Large intestine (tissue), 12 donors: ENCODE measurements around the gene SDHB. TPM values are rescaled to one million over a fixed set of nuclear protein-coding genes. Genes with fewer than 3 reads are reported as not detected.

Experiments used
- DNase-seq, 2 donors: peaks; one replicate each; pipeline versions ENCODE4 v3.0.0 to v3.0.0-alpha.2; 2013
- H3K27ac ChIP-seq: one replicate; pipeline ENCODE4 v1.5.1; 2013; ENCODE audit warnings: low read length
- H3K27me3 ChIP-seq: 2 replicates; pipeline ENCODE4 v1.6.1; 2013; ENCODE audit warnings: low read length; ENCODE audit not compliant: control insufficient read depth, insufficient read depth
- H3K36me3 ChIP-seq: 2 replicates; pipeline ENCODE4 v1.6.1; 2013; ENCODE audit warnings: low read length; ENCODE audit not compliant: control insufficient read depth, insufficient read depth
- H3K4me1 ChIP-seq: one replicate; pipeline ENCODE4 v1.6.1; 2013; ENCODE audit warnings: low read length; ENCODE audit not compliant: control insufficient read depth, insufficient read depth
- H3K4me3 ChIP-seq: one replicate; pipeline ENCODE4 v1.5.1; 2013; ENCODE audit warnings: low read length
- H3K9me3 ChIP-seq: one replicate; pipeline ENCODE4 v1.6.1; 2013; ENCODE audit warnings: mild to moderate bottlenecking, low read depth, low read length, moderate library complexity; ENCODE audit not compliant: control insufficient read depth
- WGBS: methylation state at CpG from one replicate; pipeline ENCODE4 v1.1.5; 2013; ENCODE audit warnings: low lambda C conversion rate; ENCODE audit not compliant: insufficient coverage; 5-methylcytosine and 5-hydroxymethylcytosine counted together
- long read RNA-seq, 11 donors: transcript quantifications; one replicate each; lab custom pipeline, GENCODE V29; 2026
- polyA plus RNA-seq: library from polyadenylated mRNA; unstranded; fragments of 120-200 nt; gene quantifications from one replicate; pipeline ENCODE4 v1.2.1, GENCODE V29; 2013

Gene SDHB
- 122 TPM for polyA plus RNA-seq
- long read RNA-seq, donor 1, transcript SDHB-201 (8 exons, 1,153 nt), result major isoform, 32 of 36 reads
- long read RNA-seq, donor 1, partial matches to known transcripts, result 0 of 36 reads
- long read RNA-seq, donor 1, other reads (novel, unspliced or antisense), result 0 of 36 reads
- long read RNA-seq, donor 2, transcript SDHB-201 (8 exons, 1,153 nt), result major isoform, 54 of 67 reads
- long read RNA-seq, donor 2, partial matches to known transcripts, result 10 of 67 reads
- long read RNA-seq, donor 2, other reads (novel, unspliced or antisense), result 0 of 67 reads
- long read RNA-seq, donor 3, result 0 reads
- long read RNA-seq, donor 4, transcript SDHB-201 (8 exons, 1,153 nt), result major isoform, 8 of 8 reads
- long read RNA-seq, donor 4, partial matches to known transcripts, result 0 of 8 reads
- long read RNA-seq, donor 4, other reads (novel, unspliced or antisense), result 0 of 8 reads
- long read RNA-seq, donor 5, transcript SDHB-201 (8 exons, 1,153 nt), result major isoform, 27 of 29 reads
- long read RNA-seq, donor 5, partial matches to known transcripts, result 0 of 29 reads
- long read RNA-seq, donor 5, other reads (novel, unspliced or antisense), result 0 of 29 reads
- long read RNA-seq, donor 6, transcript SDHB-206 (2 exons, 636 nt), result minor isoform, 12 of 85 reads
- long read RNA-seq, donor 6, transcript SDHB-201 (8 exons, 1,153 nt), result major isoform, 48 of 85 reads
- long read RNA-seq, donor 6, partial matches to known transcripts, result 25 of 85 reads
- long read RNA-seq, donor 6, other reads (novel, unspliced or antisense), result 0 of 85 reads
- long read RNA-seq, donor 7, transcript SDHB-201 (8 exons, 1,153 nt), result major isoform, 21 of 22 reads
- long read RNA-seq, donor 7, partial matches to known transcripts, result 0 of 22 reads
- long read RNA-seq, donor 7, other reads (novel, unspliced or antisense), result 0 of 22 reads
- long read RNA-seq, donor 8, transcript SDHB-201 (8 exons, 1,153 nt), result major isoform, 82 of 125 reads
- long read RNA-seq, donor 8, transcript SDHB-206 (2 exons, 636 nt), result minor isoform, 5 of 125 reads
- long read RNA-seq, donor 8, partial matches to known transcripts, result 37 of 125 reads
- long read RNA-seq, donor 8, other reads (novel, unspliced or antisense), result 0 of 125 reads
- long read RNA-seq, donor 9, transcript SDHB-201 (8 exons, 1,153 nt), result major isoform, 73 of 96 reads
- long read RNA-seq, donor 9, transcript SDHB-206 (2 exons, 636 nt), result minor isoform, 5 of 96 reads
- long read RNA-seq, donor 9, partial matches to known transcripts, result 17 of 96 reads
- long read RNA-seq, donor 9, other reads (novel, unspliced or antisense), result 0 of 96 reads
- long read RNA-seq, donor 10, transcript SDHB-206 (2 exons, 636 nt), result minor isoform, 6 of 70 reads
- long read RNA-seq, donor 10, transcript SDHB-201 (8 exons, 1,153 nt), result major isoform, 63 of 70 reads
- long read RNA-seq, donor 10, partial matches to known transcripts, result 0 of 70 reads
- long read RNA-seq, donor 10, other reads (novel, unspliced or antisense), result 0 of 70 reads
- long read RNA-seq, donor 11, transcript SDHB-201 (8 exons, 1,153 nt), result major isoform, 50 of 54 reads
- long read RNA-seq, donor 11, partial matches to known transcripts, result 0 of 54 reads
- long read RNA-seq, donor 11, other reads (novel, unspliced or antisense), result 0 of 54 reads

- DNase-seq, result peak; percentile 99
- H3K27ac ChIP-seq, result peak within 1 kb of the TSS; percentile 93
- WGBS, result no CpG with 5 or more reads among the region's 44 CpGs
- H3K36me3 ChIP-seq, result peaks cover 23% of the 10 kb centered on the region
- peaks cover 16% of the 10 kb centered on the region for H3K4me1 ChIP-seq
- no peaks in the 10 kb centered on the region for H3K27me3 ChIP-seq
- H3K9me3 ChIP-seq, result no peaks in the 10 kb centered on the region
- peak within 1 kb of the TSS; percentile 86 for H3K4me3 ChIP-seq
These were observed at the start of gene SDHB for GRCh38 chr1:17053685-17054410. Gene SDHB, minus strand, starts transcription at chr1:17054032. Its CDS starts 13 bp downstream, at chr1:17054019.

- H3K4me3 ChIP-seq, result no peak overlapping the region
- H3K9me3 ChIP-seq, result no peaks in the 10 kb centered on the region
- H3K36me3 ChIP-seq, result peaks cover 24% of the 10 kb centered on the region
- no peaks in the 10 kb centered on the region for H3K27me3 ChIP-seq
- H3K4me1 ChIP-seq, result peaks cover 4% of the 10 kb centered on the region
- no peak for DNase-seq
- H3K27ac ChIP-seq, result no peak overlapping the region
- no CpG with 5 or more reads among the region's 2 CpGs for WGBS
These were observed 48.4 kb upstream of the SDHB start for GRCh38 chr1:17102232-17102631.

DNA sequence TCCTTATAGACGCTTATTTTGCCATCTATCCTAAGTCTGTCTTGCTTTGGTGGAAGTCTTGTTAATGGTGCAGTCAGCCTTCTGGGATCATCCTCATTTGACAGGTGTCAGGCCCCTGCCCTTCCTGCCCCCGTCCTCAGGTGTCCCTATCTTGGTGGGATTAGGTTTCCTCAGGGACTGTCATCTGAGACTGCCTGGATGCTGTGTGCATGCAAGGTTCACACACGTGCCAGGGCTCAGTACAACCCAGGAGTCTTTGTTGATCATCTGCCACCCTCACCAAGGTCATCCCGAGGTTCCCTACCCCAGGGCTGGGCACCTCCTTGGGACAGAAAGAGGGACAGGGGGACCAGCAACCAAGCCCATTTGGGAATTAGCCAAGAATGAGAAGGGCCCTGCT, 47.4 kb upstream of the SDHB start:
- H3K9me3 ChIP-seq, result no peaks in the 10 kb centered on the region
- H3K36me3 ChIP-seq, result peaks cover 27% of the 10 kb centered on the region
- DNase-seq, result no peak
- H3K4me1 ChIP-seq, result peaks cover 4% of the 10 kb centered on the region
- no CpG with 5 or more reads among the region's 4 CpGs for WGBS
- no peaks in the 10 kb centered on the region for H3K27me3 ChIP-seq
- no peak overlapping the region for H3K4me3 ChIP-seq
- no peak overlapping the region for H3K27ac ChIP-seq

GRCh38 chr1:17099616-17100340, 45.9 kb upstream of the SDHB start:
- peaks cover 4% of the 10 kb centered on the region for H3K4me1 ChIP-seq
- H3K27ac ChIP-seq, result no peak overlapping the region
- DNase-seq, result no peak
- no peaks in the 10 kb centered on the region for H3K9me3 ChIP-seq
- no CpG with 5 or more reads among the region's 10 CpGs for WGBS
- H3K36me3 ChIP-seq, result peaks cover 37% of the 10 kb centered on the region
- no peak overlapping the region for H3K4me3 ChIP-seq
- no peaks in the 10 kb centered on the region for H3K27me3 ChIP-seq

DNA sequence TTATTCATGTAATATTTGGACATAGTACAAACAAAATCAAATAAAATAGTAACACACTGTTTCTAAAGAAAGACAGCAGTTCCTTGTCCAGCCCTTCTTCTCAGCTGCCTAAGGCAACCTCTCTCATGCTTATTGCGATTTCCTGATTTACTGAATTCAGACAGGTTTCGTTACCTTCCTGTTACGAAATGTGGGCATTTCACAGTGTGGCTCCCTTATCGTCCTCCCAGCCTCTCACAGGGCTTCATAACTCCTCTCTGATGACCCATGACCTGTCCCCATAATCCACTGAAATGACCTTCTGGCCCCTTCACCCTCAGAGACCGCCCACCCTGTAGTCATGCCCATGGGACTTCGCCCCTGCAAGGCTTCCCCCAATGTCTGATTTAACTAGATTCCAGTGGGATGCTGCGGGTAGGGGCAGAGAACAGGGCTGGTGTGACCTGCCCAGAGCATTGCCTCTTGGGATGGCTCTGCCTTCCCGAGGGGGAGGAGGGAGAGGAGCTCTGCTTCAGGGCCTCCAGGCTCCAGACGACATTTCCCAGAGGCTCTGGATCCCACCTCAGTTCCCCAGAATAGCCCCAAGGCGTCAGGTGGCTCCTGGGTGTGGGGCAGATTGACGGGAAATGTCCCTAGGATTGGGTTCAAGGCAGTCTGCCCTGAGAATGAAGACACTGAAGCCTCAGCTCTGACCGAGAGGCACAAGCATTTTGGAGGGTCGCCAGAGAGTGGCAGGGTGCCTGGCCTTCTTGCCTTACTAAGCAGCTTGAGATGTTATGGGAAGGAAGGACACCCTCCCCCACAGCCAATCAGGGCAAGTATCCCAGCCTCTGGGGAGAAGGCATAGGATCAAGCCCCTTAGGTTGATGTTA, 44.9 kb upstream of the SDHB start:
- Histone ChIP-seq H3K4me1 (peaks cover 4% of the 10 kb centered on the region), H3K27ac (peak overlapping the region; percentile 44), H3K9me3 (no peaks in the 10 kb centered on the region), H3K36me3 (peaks cover 44% of the 10 kb centered on the region), H3K27me3 (no peaks in the 10 kb centered on the region), H3K4me3 (no peak overlapping the region)
- no CpG with 5 or more reads among the region's 13 CpGs for WGBS
- no peak for DNase-seq

GRCh38 chr1:17097787-17098186, 44.0 kb upstream of the SDHB start:
- peak overlapping the region; percentile 44 for H3K27ac ChIP-seq

GRCh38 chr1:17097147-17097546, 43.3 kb upstream of the SDHB start:
- Histone ChIP-seq H3K27me3 (no peaks in the 10 kb centered on the region), H3K27ac (no peak overlapping the region), H3K4me1 (peaks cover 4% of the 10 kb centered on the region), H3K9me3 (no peaks in the 10 kb centered on the region), H3K4me3 (no peak overlapping the region), H3K36me3 (peaks cover 42% of the 10 kb centered on the region)
- no CpG with 5 or more reads among the region's 8 CpGs for WGBS
- peak; percentile 41 to 52 for DNase-seq

More at GRCh38 chr1:17097787-17098186, 44.0 kb upstream of the SDHB start:
- DNase-seq, result no peak
- H3K27me3 ChIP-seq, result no peaks in the 10 kb centered on the region
- peaks cover 4% of the 10 kb centered on the region for H3K4me1 ChIP-seq
- H3K4me3 ChIP-seq, result no peak overlapping the region
- H3K9me3 ChIP-seq, result no peaks in the 10 kb centered on the region
- H3K36me3 ChIP-seq, result peaks cover 42% of the 10 kb centered on the region
- no CpG with 5 or more reads among the region's 14 CpGs for WGBS

DNA sequence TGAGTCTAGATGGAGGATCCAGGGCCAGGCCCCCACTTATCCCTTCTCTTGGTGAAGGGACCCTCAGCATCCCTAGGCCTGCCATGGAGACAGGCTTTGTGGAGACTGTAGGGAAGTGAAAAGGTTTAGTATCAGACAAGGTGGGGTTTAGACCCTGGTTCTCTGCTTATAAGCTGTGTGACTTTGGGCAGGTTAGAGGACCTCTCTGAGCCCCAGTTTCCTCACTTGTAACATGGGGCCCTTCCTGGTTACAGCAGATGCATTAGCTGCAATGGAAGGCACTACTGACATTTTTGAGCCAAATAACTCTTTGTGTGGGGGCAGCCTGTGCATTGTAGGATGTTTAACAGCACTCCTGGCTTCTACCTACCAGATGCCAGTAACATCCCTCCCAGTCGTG, 42.8 kb upstream of the SDHB start:
- Histone ChIP-seq H3K27me3 (no peaks in the 10 kb centered on the region), H3K4me3 (no peak overlapping the region), H3K27ac (no peak overlapping the region), H3K36me3 (peaks cover 45% of the 10 kb centered on the region), H3K4me1 (peaks cover 4% of the 10 kb centered on the region), H3K9me3 (no peaks in the 10 kb centered on the region)
- DNase-seq, result no peak
- WGBS, result no CpG with 5 or more reads among the region's 1 CpG
